ENCODE data around the gene DHFR2.

DNA sequence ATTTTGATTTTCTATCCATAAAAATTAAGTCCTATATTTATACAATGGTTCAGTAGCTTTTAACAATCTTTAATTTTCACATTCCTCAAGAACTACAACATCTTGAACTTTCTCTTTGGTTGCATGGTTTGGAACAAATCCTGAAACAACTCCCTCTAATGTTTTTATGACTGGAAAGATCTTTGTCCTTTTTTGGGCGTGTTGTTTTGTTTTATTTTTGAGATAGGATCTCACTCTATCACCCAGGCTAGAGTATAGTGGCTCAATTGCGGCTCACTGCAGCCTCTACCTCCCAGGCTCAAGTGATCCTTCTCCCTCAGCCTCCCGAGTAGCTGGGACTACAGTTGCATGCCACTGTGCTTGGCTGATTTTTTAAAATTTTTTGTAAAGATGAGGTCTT lies 38.3 kb downstream of the DHFR2 start:
- TF ChIP-seq POLR2AphosphoS5 (IDR thresholded peaks at IDR 0.05; ENCODE audit: low read depth, low read length) (no peak), POLR2A (IDR thresholded peaks at IDR 0.05; ENCODE audit: low read depth, low read length) (no peak), TAF1 (IDR thresholded peaks at IDR 0.05; ENCODE audit: borderline replicate concordance, low read depth, low read length) (no peak)

Measured in GM12892 (cell line).